HCT116 (cell line): Measurements from ENCODE around the gene LIN7C. TPM values are rescaled to one million over a fixed set of nuclear protein-coding genes. Genes with fewer than 3 reads are reported as not detected.

ENCODE experiments used
- ATAC-seq: fragments of 200-7000 bp; cut with Tn5 transposase; 2 replicates; pipeline ENCODE4 v1.9.1; 2020; ENCODE audit warnings: mild to moderate bottlenecking, moderate library complexity
- BruUV-seq: library from RNA; stranded (reverse); fragments of 400-500 nt; replicated peaks from 2 replicates; lab custom pipeline; 2021; lab: Mats Ljungman, UMichigan
- CTCF ChIA-PET: fragments of 300-600 bp; sonication (Branson Sonifier 250); formaldehyde crosslinking; loops from one replicate; lab custom pipeline; 2021; ENCODE audit warnings: antibody characterized with exemption; lab: Charles Lee
- POLR2A ChIA-PET: fragments of 300-600, 350-600 bp; sonication (Branson Sonifier 250); formaldehyde crosslinking; loops from one replicate; lab custom pipeline; 2021; ENCODE audit warnings: antibody characterized with exemption; lab: Charles Lee
- RAD21 ChIA-PET, 2 experiments: fragments of 300-600 bp; sonication (Branson Sonifier 250); formaldehyde crosslinking; loops; one replicate each; lab custom pipeline; 2023; ENCODE audit warnings: low total read pairs in 2 of 2; ENCODE audit not compliant: uncharacterized antibody in 2 of 2, unreplicated experiment in 2 of 2, low non-redundant PET in 1 of 2; lab: Charles Lee
- DNase-seq: peaks from one replicate; pipeline ENCODE4 v3.0.0-alpha.2; 2010; ENCODE audit warnings: low read depth, low spot score
- H2AFZ ChIP-seq: fragments of 200-600 bp; shearing (Covaris generic), sonication (generic); 2 replicates; pipeline ENCODE4 v1.6.1; 2017; ENCODE audit warnings: low read depth, mixed run types, mixed read lengths, antibody characterized with exemption, low read length; ENCODE audit not compliant: poor library complexity, severe bottlenecking
- H3K27ac ChIP-seq: 2 replicates; pipeline ENCODE4 v1.5.1; 2012; ENCODE audit warnings: low read depth, low read length
- H3K27me3 ChIP-seq: fragments of 200-600 bp; sonication (generic); 2 replicates; pipeline ENCODE4 v1.6.1; 2016; ENCODE audit warnings: mixed run types, low read length, mixed read lengths; ENCODE audit not compliant: insufficient read depth
- H3K36me3 ChIP-seq, 2 experiments: fragments of 200-500 bp in 1 of 2; fragments of 200-600 bp in 1 of 2; sonication (Bioruptor generic) in 1 of 2; sonication (generic) in 1 of 2; 2 replicates each; pipeline versions ENCODE4 v1.5.1 to v1.6.1; 2014 to 2016; ENCODE audit warnings: low read length in 2 of 2, inconsistent platforms in 1 of 2, mixed read lengths in 1 of 2, mixed run types in 1 of 2; ENCODE audit not compliant: insufficient read depth in 2 of 2, control insufficient read depth in 1 of 2
- H3K4me1 ChIP-seq, 2 experiments: fragments of 200-600 bp in 1 of 2; sonication (generic) in 1 of 2; 2 replicates each; pipeline versions ENCODE4 v1.5.1 to v1.6.1; 2012 to 2017; ENCODE audit warnings: low read length in 2 of 2, inconsistent platforms in 1 of 2, mild to moderate bottlenecking in 1 of 2, mixed read lengths in 1 of 2, mixed run types in 1 of 2, moderate library complexity in 1 of 2; ENCODE audit not compliant: insufficient read depth in 2 of 2, control insufficient read depth in 1 of 2
- H3K4me2 ChIP-seq: fragments of 200-600 bp; sonication (generic); 2 replicates; pipeline ENCODE4 v1.6.1; 2017; ENCODE audit warnings: mixed run types, low read length, mixed read lengths
- H3K4me3 ChIP-seq, 2 experiments: fragments of 200-600 bp in 1 of 2; sonication (generic) in 1 of 2; replicated peaks in 1 of 2; 2 replicates each; pipeline ENCODE4 v1.5.1; 2011 to 2016; ENCODE audit warnings: low read length in 2 of 2, control low read depth in 1 of 2, low read depth in 1 of 2, mild to moderate bottlenecking in 1 of 2, mixed read lengths in 1 of 2, mixed run types in 1 of 2
- H3K79me2 ChIP-seq: fragments of 200-600 bp; sonication (generic); 2 replicates; pipeline ENCODE4 v1.6.1; 2017; ENCODE audit warnings: mild to moderate bottlenecking, mixed run types, low read length, moderate library complexity, mixed read lengths; ENCODE audit not compliant: insufficient read depth
- H3K9ac ChIP-seq: fragments of 200-600 bp; sonication (generic); 2 replicates; pipeline ENCODE4 v1.6.1; 2016; ENCODE audit warnings: low read length, mixed read lengths
- H3K9me2 ChIP-seq: fragments of 200-600 bp; sonication (generic), shearing (Covaris generic); 2 replicates; pipeline ENCODE4 v1.6.1; 2017; ENCODE audit warnings: mixed run types, mild to moderate bottlenecking, moderate library complexity; ENCODE audit not compliant: insufficient read depth
- H3K9me3 ChIP-seq, 2 experiments: fragments of 200-500 bp in 1 of 2; fragments of 200-600 bp in 1 of 2; sonication (Bioruptor generic) in 1 of 2; sonication (generic) in 1 of 2; 2 replicates each; pipeline ENCODE4 v1.6.1; 2014 to 2017; ENCODE audit warnings: low read length in 2 of 2, mixed read lengths in 2 of 2, inconsistent platforms in 1 of 2, low read depth in 1 of 2, mild to moderate bottlenecking in 1 of 2, mixed run types in 1 of 2, moderate library complexity in 1 of 2; ENCODE audit not compliant: control insufficient read depth in 1 of 2, insufficient read depth in 1 of 2
- H4K20me1 ChIP-seq: fragments of 200-600 bp; sonication (generic), shearing (Covaris generic); 2 replicates; pipeline ENCODE4 v1.6.1; 2017; ENCODE audit warnings: mixed run types, mild to moderate bottlenecking, moderate library complexity; ENCODE audit not compliant: insufficient read depth
- CEBPB ChIP-seq: IDR thresholded peaks from 2 replicates; pipeline ENCODE4 v1.6.1; 2012; ENCODE audit warnings: low read depth
- EZH2phosphoT487 ChIP-seq: fragments of 200-600 bp; IDR thresholded peaks from 2 replicates; pipeline ENCODE4 v1.6.1; 2018; ENCODE audit warnings: antibody characterized with exemption, borderline replicate concordance
- FOSL1 ChIP-seq: IDR thresholded peaks from 2 replicates; pipeline ENCODE4 v1.6.1; 2012; ENCODE audit warnings: low read depth
- MAX ChIP-seq: IDR thresholded peaks from 2 replicates; pipeline ENCODE4 v1.6.1; 2012
- POLR2A ChIP-seq: IDR thresholded peaks from 2 replicates; pipeline ENCODE4 v1.7.0; 2011; ENCODE audit warnings: borderline replicate concordance; ENCODE audit not compliant: insufficient read depth, insufficient read length; ENCODE audit errors: extremely low read depth
- RAD21 ChIP-seq: IDR thresholded peaks from 2 replicates; pipeline ENCODE4 v1.6.1; 2012; ENCODE audit warnings: low read depth, mild to moderate bottlenecking
- REST ChIP-seq: IDR thresholded peaks from 2 replicates; pipeline ENCODE4 v1.6.1; 2012; ENCODE audit warnings: low read depth
- SIN3A ChIP-seq: IDR thresholded peaks from 2 replicates; pipeline ENCODE4 v1.6.1; 2012; ENCODE audit warnings: low read depth
- SP1 ChIP-seq: IDR thresholded peaks from 2 replicates; pipeline ENCODE4 v1.6.1; 2012; ENCODE audit warnings: low read depth
- SRF ChIP-seq: IDR thresholded peaks from 2 replicates; pipeline ENCODE4 v1.6.1; 2012; ENCODE audit warnings: low read depth
- TCF7L2 ChIP-seq: IDR thresholded peaks from 2 replicates; pipeline ENCODE4 v1.7.0; 2011; ENCODE audit warnings: borderline replicate concordance, inconsistent platforms; ENCODE audit not compliant: insufficient read depth, insufficient read length; ENCODE audit errors: extremely low read depth
- YY1 ChIP-seq: IDR thresholded peaks from 2 replicates; pipeline ENCODE4 v1.6.1; 2011; ENCODE audit warnings: low read length, low read depth, moderate library complexity, mild to moderate bottlenecking; ENCODE audit not compliant: insufficient replicate concordance; ENCODE audit errors: extremely low read depth
- ZBTB33 ChIP-seq: IDR thresholded peaks from 2 replicates; pipeline ENCODE4 v1.6.1; 2011; ENCODE audit warnings: mild to moderate bottlenecking, low read length, moderate library complexity; ENCODE audit not compliant: insufficient replicate concordance; ENCODE audit errors: extremely low read depth
- ZFX ChIP-seq: fragments of 450-650 bp; IDR thresholded peaks from 2 replicates; pipeline ENCODE4 v1.6.1; 2017
- ZNF274 ChIP-seq: fragments of 200-500 bp; sonication (Bioruptor generic); IDR thresholded peaks from 2 replicates; pipeline ENCODE4 v1.6.1; 2014; ENCODE audit warnings: mild to moderate bottlenecking, low read depth, low read length, inconsistent platforms
- intact Hi-C: fragments of 100-400 bp; cut with micrococcal nuclease; formaldehyde crosslinking; loops from 2 replicates; pipeline ENCODE4 v1.10.0; 2022
- total RNA-seq: library from RNA; stranded (reverse); gene quantifications from one replicate; pipeline ENCODE4 v1.2.1, GENCODE V29; 2021; ENCODE audit not compliant: unreplicated experiment

The LIN7C gene
- total RNA-seq, 1 experiment from 2014 or later = 48.2 TPM

DNA sequence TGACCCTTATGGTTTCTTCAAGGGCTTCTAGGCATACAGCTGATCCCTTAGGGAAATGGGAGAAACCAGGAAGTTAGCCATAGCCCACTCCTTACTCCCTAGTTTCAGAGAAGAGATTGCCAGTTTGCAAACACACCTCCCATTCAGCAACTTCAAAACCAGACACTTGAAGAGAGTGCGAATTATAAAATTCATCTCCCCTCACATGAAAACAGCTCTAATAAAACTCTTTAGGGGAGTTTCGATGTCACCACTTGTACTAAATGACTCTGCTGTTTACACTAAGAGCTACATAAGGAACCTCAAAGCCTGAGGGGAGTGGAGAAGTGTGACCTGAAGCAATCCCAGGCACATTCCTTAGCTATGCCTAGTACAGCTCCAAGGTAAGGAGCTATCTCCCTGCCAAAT lies 42.3 kb downstream of the LIN7C start:
- Histone ChIP-seq H3K4me2 (peak overlapping the region; percentile 6; the same call in 1 of the 2 replicates), H2AFZ (no peak overlapping the region), H3K36me3 (no peaks in the 10 kb centered on the region), H3K9me3 (no peaks in the 10 kb centered on the region), H3K27me3 (no peaks in the 10 kb centered on the region), H3K4me3 (no peak overlapping the region), H3K4me1 (peaks cover 0 to 14% of the 10 kb centered on the region in 2 experiments; a peak in 3 of 4 replicates), H3K27ac (no peak overlapping the region), H3K9ac (no peak overlapping the region), H3K9me2 (no peaks in the 10 kb centered on the region), H4K20me1 (no peaks in the 10 kb centered on the region), H3K79me2 (no peaks in the 10 kb centered on the region)
- DNase-seq (no peak), ATAC-seq (peak; percentile 49; the same call in 1 of the 2 replicates)
- CTCF ChIA-PET = interaction anchor here (1.0 to 1.1 kb wide), 2 partner anchors 21 to 34 kb away, joined by 3 read pairs; no protein-coding TSS in a partner anchor
- no peak for TF ChIP-seq EZH2phosphoT487
- TF ChIP-seq RAD21 = no peak
- TF ChIP-seq MAX = no peak
- intact Hi-C loops = no loop called here
- RAD21 ChIA-PET = no interaction called here
- no TSS peak for BruUV-seq
- POLR2A ChIA-PET = no interaction called here

GRCh38 chr11:27462543-27462942 lies 44.0 kb downstream of the LIN7C start:
- BruUV-seq = no TSS peak
- no peaks in the 10 kb centered on the region for H3K9me2 ChIP-seq
- TF ChIP-seq POLR2A (no peak), SRF (no peak), SIN3A (no peak), TCF7L2 (no peak), CEBPB (no peak), EZH2phosphoT487 (no peak), REST (no peak), ZFX (no peak), RAD21 (no peak), ZBTB33 (no peak), FOSL1 (no peak), SP1 (no peak), YY1 (no peak), ZNF274 (no peak)
- no peaks in the 10 kb centered on the region for H3K36me3 ChIP-seq
- H3K4me3 ChIP-seq = no peak overlapping the region
- no peak overlapping the region for H2AFZ ChIP-seq
- ATAC-seq = no peak
- ChIA-PET CTCF (no interaction called here), POLR2A (no interaction called here), RAD21 (no interaction called here)
- no peak overlapping the region for H3K4me2 ChIP-seq
- no peaks in the 10 kb centered on the region for H3K27me3 ChIP-seq
- H3K4me1 ChIP-seq = peaks cover 0 to 12% of the 10 kb centered on the region in 2 experiments; a peak in 3 of 4 replicates
- intact Hi-C loops = no loop called here
- no peak for DNase-seq
- no peak overlapping the region for H3K27ac ChIP-seq
- H4K20me1 ChIP-seq = no peaks in the 10 kb centered on the region
- H3K9me3 ChIP-seq = no peaks in the 10 kb centered on the region
- no peaks in the 10 kb centered on the region for H3K79me2 ChIP-seq
- H3K9ac ChIP-seq = no peak overlapping the region
